Kidney epithelial cell (primary cell): Measurements from ENCODE around the gene UNKL. TPM values are rescaled to one million over a fixed set of nuclear protein-coding genes. Genes with fewer than 3 reads are reported as not detected.

Experiments used
- DNase-seq: peaks from one replicate; pipeline ENCODE4 v3.0.0-alpha.2; 2010; ENCODE audit warnings: low read depth
- H3K27me3 ChIP-seq: 2 replicates; pipeline ENCODE4 v1.6.0; 2011; ENCODE audit warnings: low read length; ENCODE audit not compliant: control insufficient read depth, insufficient read depth
- H3K36me3 ChIP-seq: 2 replicates; pipeline ENCODE4 v1.5.1; 2011; ENCODE audit warnings: low read length; ENCODE audit not compliant: control insufficient read depth, insufficient read depth
- H3K4me3 ChIP-seq: 2 replicates; pipeline ENCODE4 v1.5.1; 2011; ENCODE audit warnings: low read depth, mild to moderate bottlenecking, control low read depth, low read length
- CTCF ChIP-seq: IDR thresholded peaks from 2 replicates; pipeline ENCODE4 v1.5.1; 2011; ENCODE audit warnings: mild to moderate bottlenecking, moderate library complexity, low read length, control low read depth, inconsistent platforms; ENCODE audit not compliant: insufficient read depth, poor library complexity, severe bottlenecking
- total RNA-seq: library from RNA; depleted of rRNA; stranded (reverse); fragments of >200 nt; gene quantifications from 2 replicates; pipeline ENCODE4 v1.2.3, GENCODE V29; 2015

UNKL gene
- total RNA-seq, 1 donor from 2014 or later = 19.3 TPM

GRCh38 chr16:1413684-1414531 lies 596 bp downstream of the UNKL start:
- Histone ChIP-seq H3K36me3 (no peaks in the 10 kb centered on the region), H3K4me3 (peak overlapping the region; percentile 87), H3K27me3 (no peaks in the 10 kb centered on the region)
- peak; percentile 60 for TF ChIP-seq CTCF
- DNase-seq = no peak

GRCh38 chr16:1412847-1413246 lies 1.7 kb downstream of the UNKL start:
- no peaks in the 10 kb centered on the region for H3K36me3 ChIP-seq
- H3K27me3 ChIP-seq = no peaks in the 10 kb centered on the region
- TF ChIP-seq CTCF = no peak
- H3K4me3 ChIP-seq = no peak overlapping the region
- DNase-seq = no peak

DNA sequence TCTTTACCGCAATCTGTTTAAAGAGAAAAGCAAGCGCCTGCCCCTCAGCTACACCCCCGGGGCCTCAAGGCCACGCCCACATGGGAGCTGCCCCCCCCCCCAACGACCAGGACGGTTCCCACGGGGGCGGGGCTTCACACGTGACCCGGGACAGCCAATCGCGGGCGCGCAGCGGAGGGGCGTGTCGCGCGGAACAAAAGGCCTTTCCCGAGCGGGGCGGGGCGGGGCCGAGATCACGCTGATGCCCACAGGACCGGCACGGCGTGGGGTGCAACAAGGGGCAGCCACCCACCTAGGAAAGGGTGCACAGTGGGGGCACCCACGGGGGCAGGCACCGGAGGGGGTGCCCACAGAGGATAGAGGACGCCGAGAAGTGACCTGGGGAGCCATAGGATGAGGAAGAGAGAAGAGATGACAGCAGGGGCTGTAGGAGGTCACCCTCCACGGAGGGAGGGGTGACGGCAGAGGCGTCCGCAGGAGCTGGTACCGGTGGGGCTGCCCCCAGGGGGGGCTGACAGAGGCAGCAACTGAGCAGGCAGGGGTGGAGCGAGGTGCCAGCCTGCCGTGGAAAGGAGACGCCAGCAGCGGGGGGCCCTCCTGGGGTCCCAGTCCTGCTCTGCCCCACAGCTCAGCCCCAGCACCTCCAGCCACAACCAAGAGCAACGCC lies 6.2 kb downstream of the UNKL start:
- no peaks in the 10 kb centered on the region for H3K27me3 ChIP-seq
- DNase-seq = no peak
- peak overlapping the region; percentile 68 for H3K4me3 ChIP-seq
- H3K36me3 ChIP-seq = no peaks in the 10 kb centered on the region
- TF ChIP-seq CTCF = no peak

GRCh38 chr16:1407753-1408152 lies 6.8 kb downstream of the UNKL start:
- DNase-seq = no peak
- H3K36me3 ChIP-seq = no peaks in the 10 kb centered on the region
- TF ChIP-seq CTCF = no peak
- no peaks in the 10 kb centered on the region for H3K27me3 ChIP-seq
- peak overlapping the region; percentile 68 for H3K4me3 ChIP-seq

- no peak for TF ChIP-seq CTCF
- H3K27me3 ChIP-seq = no peaks in the 10 kb centered on the region
- no peak for DNase-seq
- H3K4me3 ChIP-seq = no peak overlapping the region
- H3K36me3 ChIP-seq = no peaks in the 10 kb centered on the region
Observed at GRCh38 chr16:1403733-1404132, 10.8 kb downstream of the UNKL start.
